RWPE2 (cell line): ENCODE measurements around the gene GGTLC2.
"Not testable (repeated sequence)": the region's sequence is repeated elsewhere in the genome, so short reads cannot be mapped to it uniquely, and the experiment has no call there.

ENCODE experiments used
- ATAC-seq: fragments of 200-7000 bp; cut with Tn5 transposase; 3 replicates; pipeline ENCODE4 v1.9.1; 2021; ENCODE audit warnings: low read depth
- DNase-seq: peaks from one replicate; pipeline ENCODE4 v3.0.0-alpha.2; 2020; ENCODE audit warnings: low spot score
- H3K27ac ChIP-seq: fragments of 450-650 bp; 2 replicates; pipeline ENCODE4 v1.5.1; 2017; ENCODE audit warnings: mild to moderate bottlenecking; ENCODE audit not compliant: poor library complexity, severe bottlenecking
- H3K27me3 ChIP-seq: fragments of 250-450 bp; sonication (Bioruptor Pico); 2 replicates; pipeline ENCODE4 v1.5.1; 2021; ENCODE audit warnings: mild to moderate bottlenecking, moderate library complexity; ENCODE audit not compliant: insufficient read depth, poor library complexity, severe bottlenecking
- H3K36me3 ChIP-seq: fragments of 250-450 bp; sonication (Bioruptor Pico); 2 replicates; pipeline ENCODE4 v1.5.1; 2020; ENCODE audit warnings: low read depth, mild to moderate bottlenecking, moderate library complexity
- H3K4me1 ChIP-seq: fragments of 250-450 bp; sonication (Bioruptor Pico); 2 replicates; pipeline ENCODE4 v1.5.1; 2021; ENCODE audit warnings: mild to moderate bottlenecking, moderate library complexity; ENCODE audit not compliant: insufficient read depth, poor library complexity, severe bottlenecking
- H3K4me3 ChIP-seq: fragments of 250-450 bp; sonication (Bioruptor Pico); 2 replicates; pipeline ENCODE4 v1.5.1; 2021; ENCODE audit warnings: mild to moderate bottlenecking, moderate library complexity; ENCODE audit not compliant: severe bottlenecking
- H3K9me3 ChIP-seq: fragments of 250-450 bp; sonication (Bioruptor Pico); 2 replicates; pipeline ENCODE4 v1.5.1; 2021; ENCODE audit warnings: mild to moderate bottlenecking, moderate library complexity; ENCODE audit not compliant: severe bottlenecking
- TF ChIP-seq, protein P1 (sequence below): fragments of 450-650 bp; IDR thresholded peaks from one replicate; pipeline ENCODE4 v1.5.1; 2017; ENCODE audit warnings: mild to moderate bottlenecking, moderate library complexity; ENCODE audit not compliant: poor library complexity, severe bottlenecking

Gene GGTLC2

DNA sequence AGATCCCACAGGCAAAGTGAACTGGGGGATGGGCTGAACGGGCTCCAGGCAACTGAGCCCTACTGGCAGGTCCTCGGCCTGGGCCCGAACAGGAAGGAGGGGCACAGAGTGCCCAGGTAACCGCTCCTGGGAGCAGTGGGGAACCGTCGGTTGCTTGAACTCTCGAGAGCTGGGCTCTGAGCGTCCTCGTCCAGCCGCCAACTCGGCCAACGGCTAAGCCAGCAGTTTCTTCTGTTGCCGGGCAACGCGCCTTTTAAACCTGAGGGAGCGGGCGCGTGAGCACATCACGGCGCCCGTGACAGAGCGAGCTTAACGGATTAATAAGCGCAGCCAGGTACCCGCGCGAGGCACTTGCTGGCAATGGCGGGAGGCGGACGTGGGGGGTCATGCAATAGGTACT, at the start of gene GGTLC2:
TSS of gene GGTLC2 (plus strand) at position 301 of the 400 bp plus-strand sequence. CDS start 1,732 bp downstream, outside the sequence.
- not testable (repeated sequence) for H3K4me3 ChIP-seq, H3K27ac ChIP-seq, H3K4me1 ChIP-seq, H3K36me3 ChIP-seq, H3K27me3 ChIP-seq, H3K9me3 ChIP-seq, DNase-seq, ATAC-seq

DNA sequence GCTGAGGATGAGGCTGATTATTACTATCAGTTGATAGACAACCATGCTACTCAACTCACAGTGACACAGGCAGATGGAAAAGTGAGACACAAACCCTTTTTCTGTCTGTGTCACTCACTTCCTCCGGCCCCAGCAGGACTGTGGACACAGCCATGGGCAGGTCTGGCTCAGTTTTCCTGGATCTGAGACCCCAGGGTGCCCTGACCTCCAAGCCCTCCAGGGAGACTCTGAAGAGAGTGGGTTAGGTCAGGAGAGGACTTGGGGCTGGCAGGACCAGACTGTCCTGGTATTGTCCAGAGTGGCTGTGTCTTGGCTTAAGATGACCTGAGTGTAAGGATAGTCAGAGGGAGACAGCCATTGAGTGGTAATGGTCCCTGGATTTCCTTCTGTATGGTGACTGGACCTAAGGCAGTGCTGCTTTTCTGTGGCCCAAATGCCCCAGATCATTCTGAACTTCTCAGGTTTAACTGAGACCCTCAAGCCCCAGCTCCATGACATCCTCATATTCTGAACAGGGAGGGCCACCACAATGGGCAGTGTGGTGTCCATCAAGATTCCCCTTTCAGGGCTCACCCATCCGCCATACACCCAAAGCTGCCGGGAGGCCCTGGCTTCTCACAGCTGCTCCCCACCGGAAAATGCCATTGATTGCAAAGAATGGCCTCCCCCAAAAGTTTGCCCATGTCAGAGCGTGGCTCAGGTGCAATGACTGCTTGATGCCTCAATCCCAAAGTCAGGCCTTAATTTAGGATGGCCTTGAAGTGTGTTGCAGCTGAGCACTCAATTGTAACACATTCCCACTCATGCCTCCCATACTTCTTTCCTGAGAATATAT, 49.2 kb upstream of the GGTLC2 start:
- Histone ChIP-seq H3K9me3 (peaks cover 8% of the 10 kb centered on the region), H3K27ac (no peak overlapping the region), H3K4me1 (no peaks in the 10 kb centered on the region), H3K27me3 (no peaks in the 10 kb centered on the region), H3K4me3 (no peak overlapping the region), H3K36me3 (no peaks in the 10 kb centered on the region)
- no peak for ATAC-seq
- TF ChIP-seq, protein P1, sequence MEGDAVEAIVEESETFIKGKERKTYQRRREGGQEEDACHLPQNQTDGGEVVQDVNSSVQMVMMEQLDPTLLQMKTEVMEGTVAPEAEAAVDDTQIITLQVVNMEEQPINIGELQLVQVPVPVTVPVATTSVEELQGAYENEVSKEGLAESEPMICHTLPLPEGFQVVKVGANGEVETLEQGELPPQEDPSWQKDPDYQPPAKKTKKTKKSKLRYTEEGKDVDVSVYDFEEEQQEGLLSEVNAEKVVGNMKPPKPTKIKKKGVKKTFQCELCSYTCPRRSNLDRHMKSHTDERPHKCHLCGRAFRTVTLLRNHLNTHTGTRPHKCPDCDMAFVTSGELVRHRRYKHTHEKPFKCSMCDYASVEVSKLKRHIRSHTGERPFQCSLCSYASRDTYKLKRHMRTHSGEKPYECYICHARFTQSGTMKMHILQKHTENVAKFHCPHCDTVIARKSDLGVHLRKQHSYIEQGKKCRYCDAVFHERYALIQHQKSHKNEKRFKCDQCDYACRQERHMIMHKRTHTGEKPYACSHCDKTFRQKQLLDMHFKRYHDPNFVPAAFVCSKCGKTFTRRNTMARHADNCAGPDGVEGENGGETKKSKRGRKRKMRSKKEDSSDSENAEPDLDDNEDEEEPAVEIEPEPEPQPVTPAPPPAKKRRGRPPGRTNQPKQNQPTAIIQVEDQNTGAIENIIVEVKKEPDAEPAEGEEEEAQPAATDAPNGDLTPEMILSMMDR, result no peak
- DNase-seq, result no peak

DNA sequence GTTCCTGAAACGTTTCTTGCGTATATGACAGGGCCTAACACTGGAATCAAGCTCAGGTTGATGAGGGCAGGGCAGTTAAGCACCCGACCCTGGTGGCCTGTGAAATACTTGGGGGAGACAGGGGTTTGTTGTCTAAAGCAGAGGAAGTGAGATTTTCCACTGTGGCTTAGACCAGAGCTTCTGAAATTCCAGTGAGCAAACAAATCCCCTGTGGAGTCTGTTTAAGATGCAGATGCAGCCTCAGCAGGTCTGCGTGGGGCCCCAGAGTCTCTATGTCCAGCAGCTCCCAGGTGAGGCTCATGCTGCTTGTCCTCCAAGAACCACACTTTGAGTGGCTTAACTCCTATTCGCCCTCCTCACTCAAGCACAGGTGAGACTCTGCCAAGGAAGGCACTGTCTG, 46.3 kb upstream of the GGTLC2 start:
- Histone ChIP-seq H3K27ac (no peak overlapping the region), H3K27me3 (no peaks in the 10 kb centered on the region), H3K9me3 (peaks cover 8% of the 10 kb centered on the region), H3K4me1 (no peaks in the 10 kb centered on the region), H3K36me3 (no peaks in the 10 kb centered on the region), H3K4me3 (no peak overlapping the region)
- DNase-seq (no peak), ATAC-seq (no peak)
- TF ChIP-seq, protein P1, result no peak

DNA sequence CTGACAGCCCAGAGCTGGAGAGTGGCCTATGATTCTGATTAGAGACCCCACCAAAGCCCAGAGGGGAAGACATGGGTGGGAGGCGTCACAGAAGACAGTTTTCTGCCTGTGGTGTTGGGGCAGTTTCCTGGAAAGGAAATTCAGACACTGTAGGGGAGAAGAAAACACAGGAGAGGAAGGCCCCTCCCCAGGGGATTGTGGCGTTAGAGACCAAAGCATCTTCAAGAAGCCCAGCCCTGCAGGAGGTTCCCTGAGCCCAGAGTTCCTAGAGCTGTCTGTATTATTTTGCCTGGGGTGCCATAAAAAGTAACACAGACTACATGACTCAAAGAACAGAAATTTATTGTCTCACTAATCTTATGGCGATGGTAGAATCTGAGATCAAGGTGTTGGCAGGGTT, 45.2 kb upstream of the GGTLC2 start:
- ATAC-seq (no peak), DNase-seq (no peak)
- Histone ChIP-seq H3K9me3 (peaks cover 11% of the 10 kb centered on the region), H3K27ac (no peak overlapping the region), H3K4me3 (no peak overlapping the region), H3K36me3 (no peaks in the 10 kb centered on the region), H3K4me1 (no peaks in the 10 kb centered on the region), H3K27me3 (no peaks in the 10 kb centered on the region)
- TF ChIP-seq, protein P1, result no peak

- TF ChIP-seq, protein P1, result no peak
- H3K27me3 ChIP-seq, result no peaks in the 10 kb centered on the region
- peaks cover 11% of the 10 kb centered on the region for H3K9me3 ChIP-seq
- H3K4me3 ChIP-seq, result no peak overlapping the region
- no peak for ATAC-seq
- H3K36me3 ChIP-seq, result no peaks in the 10 kb centered on the region
- DNase-seq, result no peak
- no peaks in the 10 kb centered on the region for H3K4me1 ChIP-seq
- H3K27ac ChIP-seq, result no peak overlapping the region
Observed at GRCh38 chr22:22600531-22601261, 43.7 kb upstream of the GGTLC2 start.
